Activated CD4-positive, alpha-beta T cell treated with anti-CD3 and anti-CD28 coated beads, Interleukin-2, amount 50 U/mL, for 16 hours (primary cell): Measurements from ENCODE around the gene CTDSPL.
"Not testable (repeated sequence)": the region's sequence is repeated elsewhere in the genome, so short reads cannot be mapped to it uniquely, and the experiment has no call there.

Source experiments
- DNase-seq: peaks from one replicate; pipeline ENCODE4 v3.0.0-alpha.2; 2020

CTDSPL gene

GRCh38 chr3:37972056-37972455 lies 110.4 kb downstream of the CTDSPL start:
- DNase-seq = not testable (repeated sequence)

- DNase-seq = no peak
Measured at GRCh38 chr3:37973246-37974054, 111.8 kb downstream of the CTDSPL start.

GRCh38 chr3:37974121-37975083 lies 112.7 kb downstream of the CTDSPL start:
- peak; percentile 75 for DNase-seq

GRCh38 chr3:37979541-37980461 lies 118.1 kb downstream of the CTDSPL start:
- DNase-seq = no peak

GRCh38 chr3:37980462-37981347 lies 119.0 kb downstream of the CTDSPL start:
- no peak for DNase-seq

GRCh38 chr3:37981348-37981664 lies 119.6 kb downstream of the CTDSPL start:
- no peak for DNase-seq

GRCh38 chr3:37982331-37982730 lies 120.7 kb downstream of the CTDSPL start:
- DNase-seq = no peak

GRCh38 chr3:37984051-37984450 lies 122.4 kb downstream of the CTDSPL start:
- no peak for DNase-seq

- no peak for DNase-seq
Measured at GRCh38 chr3:37984596-37984995, 122.9 kb downstream of the CTDSPL start.

- DNase-seq = no peak
Measured at GRCh38 chr3:37985637-37986320, 124.1 kb downstream of the CTDSPL start.

- no peak for DNase-seq
Measured at GRCh38 chr3:37986479-37987314, 125.0 kb downstream of the CTDSPL start.

- no peak for DNase-seq
Measured at GRCh38 chr3:37987315-37987697, 125.6 kb downstream of the CTDSPL start.

- no peak for DNase-seq
Measured at GRCh38 chr3:37987751-37988179, 126.1 kb downstream of the CTDSPL start.

GRCh38 chr3:37988376-37988775 lies 126.7 kb downstream of the CTDSPL start:
- DNase-seq = not testable (repeated sequence)

GRCh38 chr3:37988931-37989525 lies 127.3 kb downstream of the CTDSPL start:
- DNase-seq = no peak

- DNase-seq = no peak
Measured at GRCh38 chr3:37989821-37990480, 128.3 kb downstream of the CTDSPL start.

GRCh38 chr3:37990527-37990926 lies 128.8 kb downstream of the CTDSPL start, which contains the start of gene VILL:
VILL (plus strand) TSS chr3:37990786; CDS start chr3:37993673, 2,887 bp downstream.
- DNase-seq = no peak

- no peak for DNase-seq
Measured at GRCh38 chr3:37991109-37991508, 129.4 kb downstream of the CTDSPL start.

GRCh38 chr3:37991823-37992222 lies 130.1 kb downstream of the CTDSPL start:
- DNase-seq = no peak
